AG10803 (cell line): ENCODE results near the gene LY6G6D.
A peak's percentile ranks its signal among the peaks of the same experiment; 100 is the strongest.

Source experiments
- DNase-seq: peaks from one replicate; pipeline ENCODE4 v3.0.0; 2010; ENCODE audit warnings: low read depth
- H3K4me3 ChIP-seq: 2 replicates; pipeline ENCODE4 v1.5.1; 2011; ENCODE audit warnings: mild to moderate bottlenecking, low read length, control low read depth
- TF ChIP-seq, protein P1 (sequence below): conservative IDR thresholded peaks from 2 replicates; pipeline ENCODE4 v1.5.1; 2011; ENCODE audit warnings: mild to moderate bottlenecking, low read length, control low read depth, inconsistent platforms

Gene LY6G6D

DNA sequence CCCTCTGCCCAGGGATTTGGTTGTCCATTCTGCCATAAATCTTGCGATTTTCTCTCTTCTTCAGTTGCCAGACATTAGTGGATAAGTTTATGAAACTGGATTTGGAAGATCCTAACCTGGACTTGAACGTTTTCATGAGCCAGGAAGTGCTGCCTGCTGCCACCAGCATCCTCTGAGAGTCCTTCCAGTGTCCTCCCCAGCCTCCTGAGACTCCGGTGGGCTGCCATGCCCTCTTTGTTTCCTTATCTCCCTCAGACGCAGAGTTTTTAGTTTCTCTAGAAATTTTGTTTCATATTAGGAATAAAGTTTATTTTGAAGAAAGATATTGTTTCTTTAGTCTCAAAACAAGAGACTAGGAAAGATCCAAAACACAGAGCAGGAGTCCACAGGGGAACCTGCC is 47.2 kb downstream of the LY6G6D start, which contains the start of gene SAPCD1:
TSS of gene SAPCD1 (plus strand) at position 301 of the 400 bp plus-strand sequence. CDS start 399 bp downstream, outside the sequence.
- H3K4me3 ChIP-seq: no peak within 1 kb of the TSS
- DNase-seq: no peak
- TF ChIP-seq, protein P1, sequence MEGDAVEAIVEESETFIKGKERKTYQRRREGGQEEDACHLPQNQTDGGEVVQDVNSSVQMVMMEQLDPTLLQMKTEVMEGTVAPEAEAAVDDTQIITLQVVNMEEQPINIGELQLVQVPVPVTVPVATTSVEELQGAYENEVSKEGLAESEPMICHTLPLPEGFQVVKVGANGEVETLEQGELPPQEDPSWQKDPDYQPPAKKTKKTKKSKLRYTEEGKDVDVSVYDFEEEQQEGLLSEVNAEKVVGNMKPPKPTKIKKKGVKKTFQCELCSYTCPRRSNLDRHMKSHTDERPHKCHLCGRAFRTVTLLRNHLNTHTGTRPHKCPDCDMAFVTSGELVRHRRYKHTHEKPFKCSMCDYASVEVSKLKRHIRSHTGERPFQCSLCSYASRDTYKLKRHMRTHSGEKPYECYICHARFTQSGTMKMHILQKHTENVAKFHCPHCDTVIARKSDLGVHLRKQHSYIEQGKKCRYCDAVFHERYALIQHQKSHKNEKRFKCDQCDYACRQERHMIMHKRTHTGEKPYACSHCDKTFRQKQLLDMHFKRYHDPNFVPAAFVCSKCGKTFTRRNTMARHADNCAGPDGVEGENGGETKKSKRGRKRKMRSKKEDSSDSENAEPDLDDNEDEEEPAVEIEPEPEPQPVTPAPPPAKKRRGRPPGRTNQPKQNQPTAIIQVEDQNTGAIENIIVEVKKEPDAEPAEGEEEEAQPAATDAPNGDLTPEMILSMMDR: no peak

DNA sequence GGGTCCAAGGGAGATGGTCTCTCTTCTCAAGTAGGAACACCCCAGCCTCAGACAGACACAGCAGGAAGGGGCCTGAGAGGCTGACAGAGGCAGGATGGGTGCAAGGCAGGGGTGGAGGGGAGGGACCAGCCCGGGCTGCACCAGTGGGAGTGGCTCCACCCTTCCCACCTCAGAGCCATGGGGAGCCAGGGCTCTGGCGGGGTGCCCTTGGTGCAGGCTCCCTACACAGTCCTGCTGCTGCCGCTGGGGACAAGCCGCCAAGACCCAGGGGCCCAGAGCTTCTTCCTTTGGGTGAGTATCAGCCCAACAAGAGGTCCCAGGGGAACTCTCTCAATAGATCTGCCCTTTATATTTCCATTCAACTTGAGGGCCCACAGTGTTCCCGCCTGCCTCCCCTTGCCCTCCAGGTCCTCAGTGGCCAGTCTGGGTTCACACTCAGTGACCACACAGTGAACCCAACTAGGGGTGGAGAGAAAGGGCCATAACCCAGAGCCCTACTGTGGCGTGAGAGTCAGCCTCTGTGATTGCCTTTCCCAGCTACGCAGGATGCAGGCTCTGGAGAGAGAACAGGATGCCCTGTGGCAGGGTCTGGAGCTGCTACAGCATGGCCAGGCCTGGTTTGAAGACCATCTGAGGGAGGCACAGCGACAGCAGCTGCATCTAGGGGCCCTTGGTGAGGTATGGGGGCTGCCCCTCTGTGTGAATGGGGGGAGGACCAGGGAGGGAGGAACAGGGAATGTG is 47.9 kb downstream of the LY6G6D start:
- TF ChIP-seq, protein P1: no peak
- DNase-seq: no peak

DNA sequence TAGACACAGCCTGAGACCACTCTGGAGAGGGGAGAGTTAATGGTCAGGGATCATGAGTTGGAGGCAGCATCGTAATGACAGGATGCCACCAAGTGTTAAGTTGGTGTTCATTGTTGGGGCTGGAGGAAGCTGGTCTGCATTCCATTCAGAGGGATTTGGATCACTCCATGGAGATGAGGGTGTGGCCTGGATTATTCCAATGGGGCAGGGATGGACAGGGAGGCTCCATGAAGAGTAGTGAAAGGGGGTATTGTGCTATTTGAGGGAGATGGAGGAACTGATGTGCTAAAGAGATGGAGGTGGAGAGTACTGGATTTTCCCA is 48.4 kb downstream of the LY6G6D start:
- H3K4me3 ChIP-seq: no peak overlapping the region
- DNase-seq: peak; percentile 83
- TF ChIP-seq, protein P1: no peak; the same call in 1 of the 2 replicates

More for the DNA sequence above, 47.9 kb downstream of the LY6G6D start:
- H3K4me3 ChIP-seq: no peak overlapping the region

DNA sequence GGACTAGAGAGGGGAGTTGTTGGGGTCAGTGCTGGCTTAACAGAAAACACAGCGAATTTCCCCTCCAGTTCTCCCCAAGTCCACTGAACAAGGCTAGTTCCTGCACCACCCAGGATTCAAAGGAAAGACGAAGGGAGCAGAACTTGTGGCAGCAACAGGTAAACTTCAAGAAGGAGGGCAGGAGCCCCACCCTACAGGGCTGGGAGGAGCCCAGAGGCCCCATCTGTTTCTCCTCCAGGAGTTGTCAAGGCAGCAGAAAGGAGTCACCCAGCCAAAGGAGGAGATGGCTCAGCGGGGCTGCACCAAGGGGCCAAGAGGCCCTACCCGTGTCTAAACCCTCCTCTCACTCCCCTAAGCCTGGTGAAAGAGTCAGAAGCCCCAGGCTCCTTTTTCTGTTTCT is 49.0 kb downstream of the LY6G6D start:
- no peak overlapping the region for H3K4me3 ChIP-seq
- no peak for DNase-seq
- TF ChIP-seq, protein P1: no peak

DNA sequence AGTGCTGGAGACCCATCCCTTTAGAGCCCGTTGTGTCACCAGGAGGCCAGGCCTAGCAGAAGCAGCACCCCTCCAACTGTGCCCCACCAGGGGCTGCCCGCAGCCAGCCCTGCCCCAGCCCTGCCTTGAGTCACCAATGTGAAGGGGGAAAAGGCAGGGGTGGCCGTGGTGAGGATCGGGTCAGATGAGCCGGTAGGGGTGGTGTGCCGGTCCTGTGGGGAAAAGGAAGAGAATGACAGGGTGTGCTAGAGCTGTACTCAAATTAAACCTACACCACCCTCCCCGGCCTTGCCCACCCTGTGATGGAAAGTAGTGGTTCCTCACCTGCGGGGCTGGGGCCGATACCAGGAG is 50.4 kb downstream of the LY6G6D start:
- TF ChIP-seq, protein P1: no peak
- no peak overlapping the region for H3K4me3 ChIP-seq

DNA sequence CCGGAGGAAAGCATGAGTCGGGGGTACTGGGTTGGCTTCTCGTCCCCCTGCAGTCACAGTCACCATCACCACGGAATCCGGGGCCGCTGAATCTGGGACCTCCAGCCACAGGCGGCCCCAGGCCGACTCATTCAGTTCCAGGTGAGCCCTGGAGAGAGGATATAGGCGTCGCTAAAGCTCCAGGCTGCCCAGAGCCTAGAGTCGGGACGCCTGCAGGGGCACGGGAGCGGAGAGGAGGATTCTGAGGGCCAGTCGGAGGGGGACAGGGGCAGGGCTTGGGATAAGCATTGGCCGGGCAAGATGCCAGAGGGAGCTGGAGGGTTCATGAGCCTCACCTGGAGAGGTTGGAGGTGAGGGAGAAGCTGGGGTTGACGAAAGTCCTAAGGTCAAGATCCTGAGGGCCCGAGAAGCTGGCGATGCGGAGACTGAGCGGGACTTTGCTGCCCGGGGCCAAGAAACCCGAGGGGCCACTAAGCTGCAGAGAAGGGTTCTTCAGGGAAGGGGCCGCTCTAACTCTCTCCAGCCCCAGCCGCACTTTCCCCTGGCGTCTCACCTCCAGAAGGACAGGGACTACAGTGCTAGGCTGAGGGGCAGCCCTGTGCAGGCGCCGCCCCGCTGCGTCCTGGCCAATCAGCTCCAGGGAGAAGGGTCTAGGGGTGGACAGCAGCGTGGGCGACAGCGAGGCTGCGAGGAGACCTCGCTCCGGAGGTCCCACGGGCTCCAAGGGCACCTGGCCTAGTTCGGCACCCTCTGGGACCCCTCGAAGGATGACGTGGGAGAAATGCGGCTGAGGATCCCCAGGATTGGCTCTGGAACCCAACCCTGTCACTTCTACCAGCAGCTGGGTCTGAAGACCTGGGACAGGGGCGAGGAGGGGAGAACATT is 51.0 kb downstream of the LY6G6D start:
- no peak for DNase-seq
- H3K4me3 ChIP-seq: peak overlapping the region; percentile 39
- TF ChIP-seq, protein P1: no peak

More for the DNA sequence above, 50.4 kb downstream of the LY6G6D start:
- DNase-seq: no peak

DNA sequence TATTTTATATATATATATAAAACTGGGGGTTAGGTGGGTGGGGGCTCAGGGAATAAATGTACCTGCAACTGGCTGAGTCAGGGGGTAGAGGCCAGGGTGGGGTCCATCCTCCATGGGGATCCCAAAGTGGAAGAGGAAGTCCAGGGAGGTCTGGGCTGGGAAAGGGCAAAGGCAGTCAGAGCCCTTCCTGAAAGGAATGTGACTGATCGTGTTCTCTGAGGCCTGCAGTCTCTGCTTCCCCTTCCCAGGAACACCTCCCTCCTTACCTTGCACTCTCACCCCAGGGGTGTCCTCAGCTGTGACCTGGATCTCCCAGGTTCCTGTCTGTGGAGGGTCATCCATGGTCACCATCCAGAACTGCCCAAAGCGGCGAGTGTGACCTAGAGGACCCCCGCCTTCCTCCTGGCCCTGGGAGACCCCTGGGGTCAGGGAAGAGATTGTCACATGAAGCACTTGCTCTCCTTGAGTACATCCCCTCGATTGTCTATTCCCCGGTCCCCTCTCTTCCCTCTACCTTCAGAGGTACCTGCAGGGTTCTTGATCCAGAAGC is 52.0 kb downstream of the LY6G6D start:
- no peak overlapping the region for H3K4me3 ChIP-seq
- TF ChIP-seq, protein P1: no peak
- DNase-seq: no peak
